ENCODE data around the gene PRDM13. TPM values are rescaled to one million over a fixed set of nuclear protein-coding genes. Genes with fewer than 3 reads are reported as not detected.
"Not testable (repeated sequence)": the region's sequence is repeated elsewhere in the genome, so short reads cannot be mapped to it uniquely, and the experiment has no call there.

The PRDM13 gene
- total RNA-seq, 4 donors from 2014 or later = not detected

GRCh38 chr6:99590728-99591672 lies 15.6 kb upstream of the PRDM13 start:
- ATAC-seq (no peak), DNase-seq (no peak)
- intact Hi-C loops (cut with DNase I; ENCODE audit: low total_unique reads) = no loop called here
- no peaks in the 10 kb centered on the region for H3K9me3 ChIP-seq
- H3K27me3 ChIP-seq = peaks cover 82 to 85% (median 84%) of the 10 kb centered on the region in 3 donors
- no peaks in the 10 kb centered on the region for H3K36me3 ChIP-seq
- H3K27ac ChIP-seq = no peak overlapping the region
- H3K4me1 ChIP-seq = peaks cover 17 to 23% of the 10 kb centered on the region in 2 donors
- H3K4me3 ChIP-seq = peak overlapping the region in 3 of 4 donors; percentile 4 to 43 (median 15)
- in situ Hi-C loops (cut with MboI; ENCODE audit: low sequenced_read_pairs in 4 of 4) = loop anchor here (10.0 to 25.0 kb wide), 2 partner anchors 146 to 154 kb away; no protein-coding TSS in a partner anchor
- TF ChIP-seq POLR2A (IDR thresholded peaks at IDR 0.05) (no peak), CTCF (IDR thresholded peaks at IDR 0.05 in 4 of 5, conservative IDR thresholded peaks at IDR 0.05 in 1 of 5) (no peak)

- no peak for ATAC-seq
- H3K4me3 ChIP-seq = peak overlapping the region in 1 of 4 donors; percentile 43
- no peak for DNase-seq
- H3K9me3 ChIP-seq = no peaks in the 10 kb centered on the region
- no peak for TF ChIP-seq CTCF (IDR thresholded peaks at IDR 0.05 in 4 of 5, conservative IDR thresholded peaks at IDR 0.05 in 1 of 5)
- TF ChIP-seq POLR2A (IDR thresholded peaks at IDR 0.05) = no peak
- no peaks in the 10 kb centered on the region for H3K36me3 ChIP-seq
- in situ Hi-C loops (cut with MboI; ENCODE audit: low sequenced_read_pairs in 4 of 4) = loop anchor here (10.0 to 25.0 kb wide), 2 partner anchors 145 to 153 kb away; no protein-coding TSS in a partner anchor
- H3K27ac ChIP-seq = no peak overlapping the region
- H3K4me1 ChIP-seq = peaks cover 17 to 23% of the 10 kb centered on the region in 2 donors
- intact Hi-C loops (cut with DNase I; ENCODE audit: low total_unique reads) = no loop called here
- peaks cover 89 to 93% (median 90%) of the 10 kb centered on the region in 3 donors for H3K27me3 ChIP-seq
These were observed 14.8 kb upstream of the PRDM13 start for GRCh38 chr6:99591673-99592364.

- Histone ChIP-seq H3K27ac (no peak overlapping the region), H3K4me1 (peaks cover 17 to 23% of the 10 kb centered on the region in 2 donors), H3K9me3 (no peaks in the 10 kb centered on the region), H3K4me3 (no peak overlapping the region), H3K27me3 (peaks cover 95 to 100% (median 97%) of the 10 kb centered on the region in 3 donors), H3K36me3 (no peaks in the 10 kb centered on the region)
- ATAC-seq (no peak), DNase-seq (no peak)
- intact Hi-C loops (cut with DNase I; ENCODE audit: low total_unique reads) = no loop called here
- no peak for TF ChIP-seq CTCF (IDR thresholded peaks at IDR 0.05 in 4 of 5, conservative IDR thresholded peaks at IDR 0.05 in 1 of 5)
- TF ChIP-seq POLR2A (IDR thresholded peaks at IDR 0.05) = no peak
- in situ Hi-C loops (cut with MboI; ENCODE audit: low sequenced_read_pairs in 4 of 4) = loop anchor here (10.0 to 25.0 kb wide), 2 partner anchors 144 to 152 kb away; no protein-coding TSS in a partner anchor
These were observed 13.7 kb upstream of the PRDM13 start for GRCh38 chr6:99592900-99593299.

- H3K36me3 ChIP-seq; H3K4me1 ChIP-seq; DNase-seq; H3K9me3 ChIP-seq; ATAC-seq; H3K4me3 ChIP-seq; intact Hi-C loops (cut with DNase I; ENCODE audit: low total_unique reads); H3K27ac ChIP-seq: not testable (repeated sequence)
- peaks cover 93 to 99% (median 98%) of the 10 kb centered on the region in 3 donors for H3K27me3 ChIP-seq
- in situ Hi-C loops (cut with MboI; ENCODE audit: low sequenced_read_pairs in 4 of 4) = loop anchor here (10.0 to 25.0 kb wide), 2 partner anchors 143 to 150 kb away; no protein-coding TSS in a partner anchor
These were observed 11.9 kb upstream of the PRDM13 start for GRCh38 chr6:99594696-99595095.

All from gastrocnemius medialis (tissue), 4 donors.